ENCODE measurements around the gene CYFIP2.
A peak's percentile ranks its signal among the peaks of the same experiment; 100 is the strongest.
"Not testable (repeated sequence)": the region's sequence is repeated elsewhere in the genome, so short reads cannot be mapped to it uniquely, and the experiment has no call there.

CYFIP2 gene

GRCh38 chr5:157415838-157416237 lies 149.9 kb downstream of the CYFIP2 start:
- DNase-seq = no peak

DNA sequence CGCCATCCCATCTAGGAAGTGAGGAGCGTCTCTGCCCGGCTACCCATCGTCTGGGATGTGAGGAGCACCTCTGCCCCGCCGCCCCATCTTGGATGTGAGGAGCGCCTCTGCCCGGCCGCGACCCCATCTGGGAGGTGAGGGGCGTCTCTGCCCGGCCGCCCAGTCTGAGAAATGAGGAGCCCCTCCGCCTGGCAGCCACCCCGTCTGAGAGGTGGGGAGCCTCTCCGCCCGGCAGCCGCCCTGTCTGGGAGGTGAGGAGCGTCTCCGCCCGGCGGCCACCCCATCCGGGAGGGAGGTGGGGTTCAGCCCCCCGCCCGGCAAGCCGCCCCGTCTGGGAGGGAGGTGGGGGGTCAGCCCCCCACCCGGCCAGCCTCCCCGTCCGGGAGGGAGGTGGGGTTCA lies 153.6 kb downstream of the CYFIP2 start:
- not testable (repeated sequence) for DNase-seq

DNA sequence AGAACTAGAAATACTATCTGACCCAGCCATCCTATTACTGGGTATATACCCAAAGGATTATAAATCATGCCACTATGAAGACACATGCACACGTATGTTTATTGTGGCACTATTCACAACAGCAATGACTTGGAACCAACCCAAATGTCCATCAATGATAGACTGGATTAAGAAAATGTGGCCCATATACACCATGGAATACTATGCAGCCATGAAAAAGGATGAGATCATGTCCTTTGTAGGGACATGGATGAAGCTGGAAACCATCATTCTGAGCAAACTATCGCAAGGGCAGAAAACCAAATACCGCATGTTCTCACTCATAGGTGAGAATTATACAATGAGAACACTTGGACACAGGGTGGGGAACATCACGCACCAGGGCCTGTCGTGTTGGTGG lies 164.0 kb downstream of the CYFIP2 start:
- not testable (repeated sequence) for DNase-seq

DNA sequence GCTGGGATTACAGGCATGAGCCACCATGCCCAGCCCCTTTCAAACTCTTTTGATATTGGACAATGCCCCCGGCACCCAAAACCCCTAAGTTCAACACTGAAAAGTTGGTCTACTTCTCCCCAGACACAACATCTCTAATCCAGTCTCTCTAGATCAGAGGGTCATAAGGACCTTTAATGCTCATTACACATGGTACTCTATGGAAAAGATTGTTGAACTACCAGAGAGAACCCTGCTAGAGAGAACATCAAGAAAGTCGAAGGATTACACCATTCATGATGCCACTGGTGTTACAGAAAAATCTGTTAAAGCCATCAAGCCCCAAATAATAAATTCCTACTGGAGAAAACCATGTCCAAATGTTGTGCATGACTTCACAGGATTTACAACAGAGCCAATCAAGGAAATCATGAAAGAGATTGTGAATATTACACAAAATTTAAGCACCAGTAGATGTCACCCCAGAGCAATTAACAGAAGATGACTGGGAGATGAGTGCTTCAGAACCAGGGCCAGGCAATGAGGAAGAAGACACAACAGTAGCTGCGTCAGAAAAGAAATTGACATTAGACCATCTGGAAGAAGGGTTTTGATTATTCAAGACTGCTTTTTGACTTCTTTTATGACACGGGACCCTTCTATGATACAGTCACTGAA lies 165.7 kb downstream of the CYFIP2 start:
- DNase-seq = no peak

- DNase-seq = no peak
These were observed 168.2 kb downstream of the CYFIP2 start for GRCh38 chr5:157434096-157434495.

- peak; percentile 83 for DNase-seq
These were observed 177.2 kb downstream of the CYFIP2 start for GRCh38 chr5:157443041-157443549.

DNA sequence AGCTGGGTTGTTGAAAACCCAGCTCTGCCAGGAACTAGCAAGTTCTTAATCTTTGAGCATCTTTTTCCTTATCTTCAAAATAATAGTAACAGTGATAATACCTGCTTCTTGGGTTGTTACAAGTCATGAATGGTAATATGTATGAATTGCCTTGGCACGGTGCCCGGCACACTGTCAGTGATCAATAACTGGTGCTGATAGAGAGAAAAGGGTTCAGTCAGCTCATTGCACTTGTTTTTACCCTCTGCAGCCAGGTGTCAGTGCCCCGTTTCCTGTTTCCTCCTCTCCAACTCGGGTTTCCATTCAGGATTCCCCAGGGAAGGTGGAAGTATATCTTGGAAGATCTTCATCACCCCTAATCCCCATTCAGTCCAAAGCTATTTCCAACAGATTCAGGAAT lies 178.3 kb downstream of the CYFIP2 start:
- DNase-seq = no peak

Measured in right hindlimb (tissue), 1 donor.